ENCODE results near the gene PPP4R4.
"Not testable (repeated sequence)": the region's sequence is repeated elsewhere in the genome, so short reads cannot be mapped to it uniquely, and the experiment has no call there.

PPP4R4 gene

GRCh38 chr14:94282991-94283723 lies 109.0 kb downstream of the PPP4R4 start:
- DNase-seq = no peak

- DNase-seq = no peak
These were observed 110.1 kb downstream of the PPP4R4 start for GRCh38 chr14:94284221-94284620.

- DNase-seq = no peak
These were observed 111.0 kb downstream of the PPP4R4 start for GRCh38 chr14:94285158-94285557.

DNA sequence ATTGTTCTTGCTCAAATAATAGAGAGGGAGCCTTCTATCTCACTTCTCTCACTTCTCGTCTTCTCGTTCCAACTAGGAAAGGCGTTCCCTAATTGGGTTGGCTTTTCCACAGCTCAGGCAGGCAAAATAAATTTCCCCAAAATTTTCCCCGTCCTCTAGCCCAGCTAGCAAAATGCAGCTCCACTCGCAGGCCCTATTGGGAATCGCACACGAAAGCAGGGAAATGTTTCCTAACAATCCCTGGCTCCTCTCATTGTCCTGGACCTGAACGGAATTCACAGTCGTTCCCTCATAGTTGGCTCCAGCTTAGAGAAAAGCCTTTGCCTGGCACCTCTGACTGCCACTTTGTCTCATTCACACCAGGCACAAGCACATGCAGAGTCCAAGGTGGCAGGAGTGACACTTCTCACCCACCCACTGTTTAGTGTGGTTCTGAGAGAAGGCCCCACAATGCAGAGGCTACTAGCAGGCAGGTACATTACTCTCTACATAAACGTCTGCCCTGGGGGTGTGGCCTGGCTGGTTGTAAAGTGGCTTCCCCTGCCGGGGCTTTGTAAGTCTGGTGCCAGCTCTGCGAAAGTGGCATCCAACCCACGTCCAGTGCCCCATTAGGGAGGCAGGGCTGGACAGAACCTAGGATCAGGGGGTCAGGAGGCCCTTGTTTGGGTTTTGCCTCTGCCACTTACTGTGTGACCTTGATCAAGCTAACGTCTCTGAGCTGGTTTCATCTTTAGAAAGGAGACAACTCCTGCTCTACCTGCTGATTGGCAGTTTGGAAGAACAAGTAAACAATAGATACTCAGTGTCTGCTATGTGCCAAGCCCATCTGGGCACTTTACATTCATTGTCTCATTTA lies 114.7 kb downstream of the PPP4R4 start:
- DNase-seq = peak; percentile 50

DNA sequence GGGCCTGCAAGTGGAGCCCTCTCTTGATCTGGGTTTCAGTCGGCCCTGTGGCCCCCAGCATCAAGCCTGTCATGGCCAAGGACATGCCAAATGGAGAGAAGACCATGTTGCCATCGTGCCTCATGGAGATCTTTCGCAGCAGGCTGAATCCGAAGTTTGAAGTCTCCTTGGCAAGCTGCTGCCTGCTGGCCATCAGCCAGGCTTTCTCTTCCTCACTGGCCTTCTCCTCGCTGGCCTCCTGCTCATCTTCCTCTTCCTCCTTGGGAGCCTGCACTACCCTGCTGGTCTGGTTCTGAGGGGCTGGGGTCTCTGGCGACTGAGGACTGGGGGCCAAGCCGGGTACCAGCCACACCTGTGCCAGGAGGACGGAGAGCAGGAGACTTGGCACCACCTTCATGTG lies 116.1 kb downstream of the PPP4R4 start:
- DNase-seq = no peak

GRCh38 chr14:94291159-94291905 lies 117.2 kb downstream of the PPP4R4 start:
- no peak for DNase-seq

GRCh38 chr14:94291906-94292525 lies 117.9 kb downstream of the PPP4R4 start:
- no peak for DNase-seq

GRCh38 chr14:94292526-94292871 lies 118.4 kb downstream of the PPP4R4 start:
- DNase-seq = no peak

- DNase-seq = no peak
These were observed 118.9 kb downstream of the PPP4R4 start, which contains the start of gene SERPINA10 for GRCh38 chr14:94292872-94293577. TSS of gene SERPINA10 (minus strand) at chr14:94293268. CDS start at chr14:94290593, 2,675 bp downstream.

DNA sequence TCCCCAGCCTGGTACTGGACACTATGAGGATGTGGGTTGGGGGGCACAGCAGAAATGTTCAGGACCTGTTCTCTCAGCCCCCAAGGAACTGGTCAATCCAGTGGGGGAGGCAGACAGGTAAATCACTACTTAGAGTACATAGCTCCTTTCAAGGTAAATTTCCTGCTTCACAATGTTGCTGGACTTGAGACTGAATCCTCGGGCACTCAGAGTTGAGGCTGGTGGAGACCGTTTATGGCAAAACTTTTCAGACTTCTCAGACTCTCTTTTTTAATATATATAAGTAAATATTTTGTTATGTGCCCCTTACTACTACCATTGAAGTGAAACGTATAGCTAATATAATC lies 119.4 kb downstream of the PPP4R4 start:
- peak; percentile 50 for DNase-seq

DNA sequence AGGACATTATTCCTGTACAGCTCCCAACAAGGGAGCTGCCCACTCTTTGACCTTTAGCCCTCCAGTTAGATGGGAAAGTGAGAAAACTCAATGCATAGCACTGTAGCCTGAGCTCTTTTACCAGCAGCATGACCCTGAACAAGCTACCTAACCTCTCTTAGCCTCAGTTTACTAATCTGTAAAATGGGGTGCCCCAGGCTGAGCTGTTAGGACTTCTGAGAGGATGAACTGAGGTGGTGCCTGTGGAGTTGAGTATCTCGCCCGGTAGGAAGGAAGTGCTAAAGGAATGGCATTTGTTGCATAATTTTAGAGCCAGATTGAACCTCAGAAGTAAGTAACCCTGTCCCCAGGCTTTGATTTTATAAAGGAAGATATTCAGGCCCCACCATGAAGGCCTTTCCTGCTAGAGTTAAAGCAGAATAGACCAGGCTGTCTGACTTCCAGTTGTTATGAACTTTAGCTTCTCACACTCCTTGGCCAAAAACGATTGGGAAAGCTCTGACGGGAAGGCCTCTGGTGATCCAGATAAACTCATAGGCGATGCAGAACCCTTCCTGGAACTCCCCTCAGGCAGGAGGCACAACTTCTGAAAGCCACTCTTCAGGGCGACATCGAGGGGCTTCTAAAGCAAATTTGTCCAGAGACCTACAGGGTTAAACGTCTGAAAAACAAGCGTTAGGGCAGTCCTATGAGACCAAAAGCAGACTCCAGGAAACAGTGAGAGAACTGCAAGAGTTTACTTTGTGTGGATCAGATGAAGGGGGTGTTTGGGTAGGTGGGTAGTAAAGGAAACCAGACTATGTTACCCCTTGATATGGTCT lies 121.4 kb downstream of the PPP4R4 start:
- DNase-seq = no peak

DNA sequence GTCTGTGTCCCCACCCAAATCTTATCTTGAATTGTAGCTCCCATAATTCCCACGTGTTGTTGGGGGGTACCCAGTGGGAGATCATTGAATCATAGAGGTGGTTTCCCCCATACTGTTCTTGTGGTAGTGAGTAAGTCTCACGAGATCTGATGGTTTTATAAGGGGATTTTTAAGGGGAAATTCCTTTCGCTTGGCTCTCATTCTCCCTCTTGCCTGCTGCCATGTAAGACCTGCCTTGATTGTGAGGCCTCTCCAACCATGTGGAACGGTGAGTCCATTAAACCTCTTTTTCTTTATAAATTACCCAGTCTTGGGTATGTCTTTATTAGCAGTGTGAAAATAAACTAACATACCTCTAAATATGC lies 122.0 kb downstream of the PPP4R4 start:
- DNase-seq = not testable (repeated sequence)

DNA sequence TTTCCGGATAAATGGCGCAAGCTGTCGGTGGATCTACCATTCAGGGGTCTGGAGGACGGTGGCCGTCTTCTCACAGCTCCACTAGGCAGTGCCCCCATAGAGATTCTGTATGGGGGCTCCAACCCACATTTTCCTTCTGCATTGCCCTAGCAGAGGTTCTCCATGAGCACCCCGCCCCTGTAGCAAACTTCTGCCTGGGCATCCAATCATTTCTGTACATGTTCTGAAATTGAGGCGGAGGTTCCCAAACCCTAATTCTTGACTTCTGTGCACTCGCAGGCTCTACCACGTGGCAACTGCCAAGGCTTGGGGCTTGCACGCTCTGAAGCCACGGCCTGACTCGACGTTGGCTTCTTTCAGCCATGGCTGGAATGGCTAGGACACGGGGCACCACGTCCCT lies 124.0 kb downstream of the PPP4R4 start:
- DNase-seq = peak; percentile 33

DNA sequence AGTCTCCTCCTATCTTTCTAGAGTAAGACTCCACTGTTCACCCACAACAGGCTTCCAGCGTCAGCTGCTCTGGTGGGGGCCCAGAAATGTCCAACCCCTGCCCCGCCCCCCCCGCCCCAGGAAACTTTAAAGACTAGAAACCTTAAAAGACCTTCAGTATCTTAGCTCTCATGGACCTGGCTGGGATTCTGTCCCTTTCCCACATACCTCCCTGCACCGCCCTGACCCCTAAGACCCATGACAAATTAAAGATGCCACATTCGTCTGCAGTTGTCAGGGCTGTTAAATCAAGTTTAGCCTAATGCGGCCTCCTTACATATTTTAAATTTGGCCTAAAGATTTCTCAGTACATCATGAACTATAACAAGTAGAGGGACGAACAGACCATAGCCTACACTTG lies 129.0 kb downstream of the PPP4R4 start:
- peak; percentile 22 for DNase-seq

GRCh38 chr14:94304243-94304642 lies 130.1 kb downstream of the PPP4R4 start:
- DNase-seq = no peak

DNA sequence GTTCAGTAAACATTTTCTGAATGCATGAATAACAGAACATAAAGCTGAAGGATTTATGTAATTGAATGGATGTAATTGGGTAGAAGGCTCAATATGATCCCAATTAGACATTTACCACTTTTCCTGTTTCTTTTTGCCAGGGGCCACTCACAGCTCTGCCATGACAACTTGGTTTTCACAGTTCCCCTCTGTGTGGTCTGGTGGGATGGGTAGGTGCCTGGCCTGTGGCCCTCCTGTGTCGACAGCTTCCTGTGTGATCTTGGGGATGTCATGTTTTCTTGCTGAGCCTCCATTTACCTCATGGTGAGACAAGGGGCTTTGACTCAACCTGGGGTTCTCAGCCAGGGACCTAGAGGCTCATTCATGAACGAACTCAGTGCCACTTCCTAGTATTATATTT lies 131.5 kb downstream of the PPP4R4 start:
- peak; percentile 22 for DNase-seq

- DNase-seq = peak; percentile 51
These were observed 132.2 kb downstream of the PPP4R4 start for GRCh38 chr14:94306047-94306978.

DNA sequence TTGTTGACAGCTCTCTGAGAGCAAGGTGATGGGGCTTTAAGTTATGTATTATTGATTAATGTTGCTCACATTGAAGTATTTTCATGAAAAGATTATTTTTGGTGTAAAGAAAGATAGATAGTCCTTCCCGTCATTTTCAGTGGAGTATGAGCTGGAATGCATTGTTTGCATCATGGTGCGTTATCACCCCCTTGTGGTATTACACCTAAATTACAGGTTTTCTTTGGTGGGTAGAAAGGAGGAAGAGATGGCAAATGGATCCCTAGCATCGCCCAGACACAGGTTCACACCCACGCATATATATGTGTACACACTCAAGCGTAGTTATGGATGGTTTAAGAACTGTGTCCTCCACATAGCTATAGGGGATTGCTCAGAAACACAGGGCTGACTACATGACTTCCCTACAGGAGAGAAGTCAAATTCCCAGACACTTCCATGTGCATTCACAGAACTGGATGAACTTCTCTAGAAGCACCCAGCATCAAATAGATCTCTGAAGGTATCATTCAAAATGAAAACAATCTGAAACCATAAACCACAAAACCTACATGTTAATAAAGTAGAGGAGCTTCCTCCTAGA lies 133.4 kb downstream of the PPP4R4 start:
- DNase-seq = peak; percentile 29

- no peak for DNase-seq
These were observed 135.6 kb downstream of the PPP4R4 start for GRCh38 chr14:94309721-94310120.

DNA sequence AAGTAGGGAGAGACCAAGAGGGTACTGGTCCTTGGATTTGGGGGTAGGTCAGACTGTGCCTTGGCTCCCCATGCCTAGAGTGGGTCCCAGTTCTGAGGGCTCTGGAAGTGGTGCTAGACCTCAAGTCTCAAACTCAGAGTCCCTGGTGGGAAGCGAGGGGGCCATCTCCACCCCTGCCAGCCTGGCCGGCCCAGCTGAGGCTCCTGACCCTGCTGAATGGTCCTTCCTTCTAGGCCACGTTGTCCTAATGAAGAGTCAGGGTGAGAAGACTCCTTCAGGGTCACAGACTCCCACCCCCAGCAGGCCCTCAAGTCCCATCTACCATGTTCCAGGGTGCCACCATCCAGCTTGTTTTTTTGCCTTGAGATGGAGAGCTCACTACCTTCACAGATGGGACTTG lies 136.1 kb downstream of the PPP4R4 start:
- DNase-seq = peak; percentile 42
